Measurements from ENCODE around the gene SPEF2. TPM values are rescaled to one million over a fixed set of nuclear protein-coding genes. Genes with fewer than 3 reads are reported as not detected.

Gene SPEF2
- total RNA-seq, 1 experiment from 2014 or later, result 0.15 TPM

GRCh38 chr5:35741971-35742370, 124.3 kb downstream of the SPEF2 start (continued):
- TF ChIP-seq E2F4 (CRISPR knock-in tag; IDR thresholded peaks at IDR 0.05; ENCODE audit: borderline replicate concordance, low read depth), result no peak

- no peak for ATAC-seq
- DNase-seq (ENCODE audit: low spot score), result no peak
- CTCF ChIA-PET, result no interaction called here
- H3K27me3 Mint-ChIP-seq (ENCODE audit: low read depth), result peaks cover 85% of the 10 kb centered on the region
- H3K27ac Mint-ChIP-seq, result no peak overlapping the region
- H3K9me3 Mint-ChIP-seq, result 0 out of 2 replicates have a peak, but pooled peaks cover 5% of the 10 kb centered on the region
- H3K36me3 Mint-ChIP-seq, result no peaks in the 10 kb centered on the region
- no peak overlapping the region for H3K4me3 Mint-ChIP-seq
- TF ChIP-seq CTCF (IDR thresholded peaks at IDR 0.05) (no peak), PREB (CRISPR knock-in tag; IDR thresholded peaks at IDR 0.05; ENCODE audit: borderline replicate concordance) (no peak), NR1H2 (CRISPR knock-in tag; IDR thresholded peaks at IDR 0.05) (no peak)
- POLR2A ChIA-PET, result no interaction called here
- H3K4me1 Mint-ChIP-seq, result peaks cover 18% of the 10 kb centered on the region
Observed at GRCh38 chr5:35743644-35744043, 126.0 kb downstream of the SPEF2 start.

GRCh38 chr5:35745193-35745592, 127.5 kb downstream of the SPEF2 start:
- H3K36me3 Mint-ChIP-seq, result no peaks in the 10 kb centered on the region
- peaks cover 21% of the 10 kb centered on the region for H3K4me1 Mint-ChIP-seq
- POLR2A ChIA-PET, result no interaction called here
- H3K27ac Mint-ChIP-seq, result no peak overlapping the region
- peaks cover 85% of the 10 kb centered on the region for H3K27me3 Mint-ChIP-seq (ENCODE audit: low read depth)
- no peak for TF ChIP-seq GTF2I (CRISPR knock-in tag; conservative IDR thresholded peaks at IDR 0.05)
- TF ChIP-seq ATF2 (CRISPR knock-in tag; IDR thresholded peaks at IDR 0.05; ENCODE audit: borderline replicate concordance, low read depth), result no peak
- no peak for TF ChIP-seq ZNF232 (CRISPR knock-in tag; IDR thresholded peaks at IDR 0.05)
- no peak for TF ChIP-seq CREM (CRISPR knock-in tag; IDR thresholded peaks at IDR 0.05)
- no peak for TF ChIP-seq HMGXB4 (CRISPR knock-in tag; IDR thresholded peaks at IDR 0.05)
- no peak for TF ChIP-seq ATF1 (CRISPR knock-in tag; IDR thresholded peaks at IDR 0.05)
- no peak for TF ChIP-seq TEAD4 (CRISPR knock-in tag; IDR thresholded peaks at IDR 0.05)
- no peak for TF ChIP-seq SMAD4 (CRISPR knock-in tag; IDR thresholded peaks at IDR 0.05)
- ATAC-seq (peak; percentile 53), DNase-seq (ENCODE audit: low spot score) (no peak)
- H3K9me3 Mint-ChIP-seq, result 0 out of 2 replicates have a peak, but pooled peaks cover 5% of the 10 kb centered on the region
- no peak overlapping the region for H3K4me3 Mint-ChIP-seq
- CTCF ChIA-PET, result interaction anchor here (0.6 kb wide), 2 partner anchors 71 to 164 kb away, joined by 3 to 5 read pairs; no protein-coding TSS in a partner anchor

GRCh38 chr5:35745660-35746059, 128.0 kb downstream of the SPEF2 start:
- H3K27ac Mint-ChIP-seq, result no peak overlapping the region
- POLR2A ChIA-PET, result no interaction called here
- CTCF ChIA-PET, result interaction anchor here (0.6 kb wide), 1 partner anchor 164 kb away, joined by 3 read pairs; no protein-coding TSS in a partner anchor
- no peaks in the 10 kb centered on the region for H3K36me3 Mint-ChIP-seq
- H3K9me3 Mint-ChIP-seq, result 0 out of 2 replicates have a peak, but pooled peaks cover 5% of the 10 kb centered on the region
- H3K4me3 Mint-ChIP-seq, result no peak overlapping the region
- no peak for DNase-seq (ENCODE audit: low spot score)
- peaks cover 21% of the 10 kb centered on the region for H3K4me1 Mint-ChIP-seq
- peaks cover 85% of the 10 kb centered on the region for H3K27me3 Mint-ChIP-seq (ENCODE audit: low read depth)
- ATAC-seq, result no peak
- TF ChIP-seq TEAD4 (CRISPR knock-in tag; IDR thresholded peaks at IDR 0.05), result no peak
